ENCODE results near the gene NOP56.
"Not testable (repeated sequence)": the region's sequence is repeated elsewhere in the genome, so short reads cannot be mapped to it uniquely, and the experiment has no call there.

- not testable (repeated sequence) for TF ChIP-seq EZH2 (IDR thresholded peaks at IDR 0.05; ENCODE audit: borderline replicate concordance, low read depth, low read length, severe bottlenecking); CTCF (IDR thresholded peaks at IDR 0.05; ENCODE audit: borderline replicate concordance, extremely low read depth, low read length, poor library complexity, severe bottlenecking)
These were observed 43.6 kb downstream of the NOP56 start for GRCh38 chr20:2695984-2696525.
